Fibroblast of lung (primary cell): ENCODE data around the gene IL21R. TPM values are rescaled to one million over a fixed set of nuclear protein-coding genes. Genes with fewer than 3 reads are reported as not detected.

Experiments used
- DNase-seq, 2 donors: peaks; one replicate each; pipeline versions ENCODE4 v3.0.0 to v3.0.0-alpha.2; 2010; ENCODE audit warnings: low read depth in 2 of 2
- H2AFZ ChIP-seq: 2 replicates; pipeline ENCODE4 v1.5.1; 2012; ENCODE audit warnings: low read length, control low read depth, inconsistent platforms
- H3K27ac ChIP-seq: 2 replicates; pipeline ENCODE4 v1.5.1; 2011; ENCODE audit warnings: low read length, control low read depth; ENCODE audit not compliant: insufficient read depth
- H3K27me3 ChIP-seq: 2 replicates; pipeline ENCODE4 v1.5.1; 2011; ENCODE audit warnings: mild to moderate bottlenecking, low read length; ENCODE audit not compliant: control insufficient read depth, insufficient read depth
- H3K36me3 ChIP-seq: 2 replicates; pipeline ENCODE4 v1.5.1; 2011; ENCODE audit warnings: low read length; ENCODE audit not compliant: control insufficient read depth, insufficient read depth
- H3K4me1 ChIP-seq: 2 replicates; pipeline ENCODE4 v1.5.1; 2011; ENCODE audit warnings: low read length; ENCODE audit not compliant: control insufficient read depth, insufficient read depth; ENCODE audit errors: extremely low read depth
- H3K4me2 ChIP-seq: 2 replicates; pipeline ENCODE4 v1.5.1; 2011; ENCODE audit warnings: low read length, control low read depth; ENCODE audit not compliant: insufficient read depth; ENCODE audit errors: extremely low read depth
- H3K4me3 ChIP-seq, 4 experiments: fragments of 200-600 bp in 1 of 4; sonication (generic) in 1 of 4; replicated peaks in 1 of 4; 2 replicates each; pipeline ENCODE4 v1.5.1; 2011 to 2016; ENCODE audit warnings: low read length in 4 of 4, low read depth in 3 of 4, mild to moderate bottlenecking in 3 of 4, control low read depth in 2 of 4, inconsistent platforms in 1 of 4, mixed read lengths in 1 of 4; ENCODE audit not compliant: insufficient read depth in 1 of 4; ENCODE audit errors: control extremely low read depth in 1 of 4
- H3K79me2 ChIP-seq: 2 replicates; pipeline ENCODE4 v1.5.1; 2012; ENCODE audit warnings: mild to moderate bottlenecking, low read length, inconsistent platforms; ENCODE audit not compliant: control insufficient read depth, insufficient read depth
- H3K9ac ChIP-seq: 2 replicates; pipeline ENCODE4 v1.5.1; 2011; ENCODE audit warnings: mild to moderate bottlenecking, low read length, control low read depth; ENCODE audit not compliant: insufficient read depth
- H3K9me3 ChIP-seq: 2 replicates; pipeline ENCODE4 v1.5.1; 2012; ENCODE audit warnings: low read depth, low read length; ENCODE audit not compliant: control insufficient read depth, insufficient read depth
- H4K20me1 ChIP-seq: 2 replicates; pipeline ENCODE4 v1.5.1; 2011; ENCODE audit warnings: low read length; ENCODE audit not compliant: control insufficient read depth, insufficient read depth; ENCODE audit errors: extremely low read depth
- EZH2 ChIP-seq: IDR thresholded peaks from 2 replicates; pipeline ENCODE4 v1.5.1; 2012; ENCODE audit warnings: low read length, control low read depth, mild to moderate bottlenecking; ENCODE audit errors: missing control alignments
- polyA plus RNA-seq, 2 donors: library from polyadenylated mRNA; depleted of rRNA in 1 of 2; stranded (reverse) in 1 of 2; unstranded in 1 of 2; fragments of >200 nt; gene quantifications; 2 replicates each; pipeline ENCODE4 v1.2.1, GENCODE V29; 2011 to 2012; ENCODE audit warnings: missing spikeins in 1 of 2
- total RNA-seq: library from RNA; depleted of rRNA; stranded (reverse); fragments of >200 nt; gene quantifications from 2 replicates; pipeline ENCODE4 v1.2.1, GENCODE V29; 2014
- TF ChIP-seq, protein P1 (sequence below), 2 donors: IDR thresholded peaks in 1 of 2; conservative IDR thresholded peaks in 1 of 2; 1 replicate in 1 of 2; 2 replicates in 1 of 2; pipeline ENCODE4 v1.5.1; 2011 to 2012; ENCODE audit warnings: low read length in 2 of 2, control low read depth in 1 of 2, inconsistent platforms in 1 of 2, low read depth in 1 of 2, mild to moderate bottlenecking in 1 of 2

Gene IL21R
- total and polyA plus RNA-seq, 2 donors (not counting 1 experiment from before 2014, with no cell fraction given), result 0.95 to 7.4 TPM

DNA sequence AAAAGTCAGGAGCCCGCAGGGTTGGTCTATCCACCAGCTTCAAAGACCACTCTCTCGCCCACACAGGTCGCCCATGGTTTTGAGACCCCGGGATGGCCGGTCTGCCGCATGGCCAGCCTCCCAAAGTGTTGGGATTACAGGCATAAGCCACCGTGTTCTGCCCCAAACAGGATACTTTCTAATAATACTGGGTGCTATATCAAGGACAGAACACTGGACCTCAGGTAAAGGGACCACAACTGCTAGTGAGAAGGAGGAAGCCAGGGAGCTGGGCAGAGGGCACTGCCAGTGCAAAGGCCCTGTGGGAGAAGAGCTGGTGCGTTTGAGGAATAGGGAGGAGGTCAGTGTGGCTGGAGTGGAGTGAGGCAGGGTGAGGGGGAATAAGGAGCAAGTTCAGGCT is 34.1 kb downstream of the IL21R start:
- no peak overlapping the region for H3K4me2 ChIP-seq
- TF ChIP-seq, protein P1, sequence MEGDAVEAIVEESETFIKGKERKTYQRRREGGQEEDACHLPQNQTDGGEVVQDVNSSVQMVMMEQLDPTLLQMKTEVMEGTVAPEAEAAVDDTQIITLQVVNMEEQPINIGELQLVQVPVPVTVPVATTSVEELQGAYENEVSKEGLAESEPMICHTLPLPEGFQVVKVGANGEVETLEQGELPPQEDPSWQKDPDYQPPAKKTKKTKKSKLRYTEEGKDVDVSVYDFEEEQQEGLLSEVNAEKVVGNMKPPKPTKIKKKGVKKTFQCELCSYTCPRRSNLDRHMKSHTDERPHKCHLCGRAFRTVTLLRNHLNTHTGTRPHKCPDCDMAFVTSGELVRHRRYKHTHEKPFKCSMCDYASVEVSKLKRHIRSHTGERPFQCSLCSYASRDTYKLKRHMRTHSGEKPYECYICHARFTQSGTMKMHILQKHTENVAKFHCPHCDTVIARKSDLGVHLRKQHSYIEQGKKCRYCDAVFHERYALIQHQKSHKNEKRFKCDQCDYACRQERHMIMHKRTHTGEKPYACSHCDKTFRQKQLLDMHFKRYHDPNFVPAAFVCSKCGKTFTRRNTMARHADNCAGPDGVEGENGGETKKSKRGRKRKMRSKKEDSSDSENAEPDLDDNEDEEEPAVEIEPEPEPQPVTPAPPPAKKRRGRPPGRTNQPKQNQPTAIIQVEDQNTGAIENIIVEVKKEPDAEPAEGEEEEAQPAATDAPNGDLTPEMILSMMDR (conservative IDR thresholded peaks at IDR 0.05 in 1 of 2, IDR thresholded peaks at IDR 0.05 in 1 of 2; ENCODE audit: low read depth in 1 of 2, low read length in 2 of 2), result no peak
- TF ChIP-seq EZH2, result no peak
- no peak overlapping the region for H3K9ac ChIP-seq
- H3K4me3 ChIP-seq, result no peak overlapping the region
- no peak for DNase-seq
- no peak overlapping the region for H2AFZ ChIP-seq
- H4K20me1 ChIP-seq, result no peaks in the 10 kb centered on the region
- H3K4me1 ChIP-seq, result peaks cover 3% of the 10 kb centered on the region
- H3K27ac ChIP-seq, result no peak overlapping the region
- no peaks in the 10 kb centered on the region for H3K9me3 ChIP-seq
- H3K27me3 ChIP-seq, result no peaks in the 10 kb centered on the region
- no peaks in the 10 kb centered on the region for H3K79me2 ChIP-seq
- no peaks in the 10 kb centered on the region for H3K36me3 ChIP-seq

DNA sequence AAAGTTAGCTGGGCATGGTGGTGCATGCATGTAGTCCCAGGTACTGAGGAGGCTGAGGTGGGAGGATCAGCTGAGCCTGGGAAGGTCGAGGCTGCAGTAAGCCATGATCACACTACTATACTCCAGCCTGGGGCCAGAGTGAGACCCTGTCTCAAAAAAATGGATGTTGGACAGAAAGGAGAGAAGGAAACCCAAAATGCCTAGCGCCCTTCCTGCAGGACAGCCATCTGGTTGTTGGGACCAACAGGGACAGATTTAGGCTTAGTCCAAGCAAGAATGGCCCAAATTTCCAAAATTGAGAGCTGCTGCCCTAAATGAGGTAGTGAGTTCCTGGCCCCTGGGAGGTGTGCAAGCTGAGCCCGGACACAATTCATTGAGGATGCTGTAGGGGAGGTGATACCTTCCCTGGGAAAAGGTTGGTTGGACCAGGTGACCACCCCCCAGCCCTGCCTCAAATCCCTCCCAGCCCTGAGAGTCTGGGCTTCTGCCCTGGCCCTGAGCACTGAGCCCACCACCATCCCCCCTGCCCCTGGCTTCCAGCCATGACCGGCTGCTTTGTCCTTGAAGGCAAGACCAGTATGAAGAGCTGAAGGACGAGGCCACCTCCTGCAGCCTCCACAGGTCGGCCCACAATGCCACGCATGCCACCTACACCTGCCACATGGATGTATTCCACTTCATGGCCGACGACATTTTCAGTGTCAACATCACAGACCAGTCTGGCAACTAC is 35.1 kb downstream of the IL21R start:
- H3K4me3 ChIP-seq, result no peak overlapping the region
- no peak overlapping the region for H2AFZ ChIP-seq
- no peak overlapping the region for H3K9ac ChIP-seq
- peaks cover 3% of the 10 kb centered on the region for H3K4me1 ChIP-seq
- no peak for DNase-seq
- H3K36me3 ChIP-seq, result no peaks in the 10 kb centered on the region
- H3K4me2 ChIP-seq, result no peak overlapping the region
- H3K9me3 ChIP-seq, result no peaks in the 10 kb centered on the region
- no peak overlapping the region for H3K27ac ChIP-seq
- no peak for TF ChIP-seq EZH2
- TF ChIP-seq, protein P1 (conservative IDR thresholded peaks at IDR 0.05 in 1 of 2, IDR thresholded peaks at IDR 0.05 in 1 of 2; ENCODE audit: low read depth in 1 of 2, low read length in 2 of 2), result no peak
- H4K20me1 ChIP-seq, result no peaks in the 10 kb centered on the region
- no peaks in the 10 kb centered on the region for H3K79me2 ChIP-seq
- no peaks in the 10 kb centered on the region for H3K27me3 ChIP-seq

DNA sequence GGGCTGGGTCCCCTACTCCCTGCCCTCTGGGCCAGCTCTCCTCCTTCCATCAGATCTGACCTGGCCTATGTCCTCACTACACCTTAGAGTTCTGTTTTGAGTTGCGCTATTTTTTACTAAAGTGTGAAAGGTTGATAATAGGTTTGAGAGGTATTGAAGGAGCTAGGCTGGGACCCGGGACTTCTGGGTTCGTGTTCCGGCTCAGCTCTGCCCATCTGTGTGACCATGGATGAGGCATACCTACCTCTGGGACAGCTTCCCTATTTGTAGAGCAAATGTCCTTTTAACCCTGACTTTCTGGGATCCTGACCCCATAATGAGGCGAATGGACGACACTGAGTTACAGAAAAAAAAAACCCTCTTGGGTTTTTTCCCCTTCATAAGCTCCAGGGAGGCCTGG is 36.0 kb downstream of the IL21R start:
- no peak overlapping the region for H3K4me2 ChIP-seq
- no peak overlapping the region for H3K4me3 ChIP-seq
- no peak for DNase-seq
- no peaks in the 10 kb centered on the region for H3K36me3 ChIP-seq
- TF ChIP-seq EZH2, result no peak
- TF ChIP-seq, protein P1 (conservative IDR thresholded peaks at IDR 0.05 in 1 of 2, IDR thresholded peaks at IDR 0.05 in 1 of 2; ENCODE audit: low read depth in 1 of 2, low read length in 2 of 2), result no peak
- H3K9ac ChIP-seq, result no peak overlapping the region
- H2AFZ ChIP-seq, result no peak overlapping the region
- H3K79me2 ChIP-seq, result no peaks in the 10 kb centered on the region
- no peak overlapping the region for H3K27ac ChIP-seq
- H4K20me1 ChIP-seq, result no peaks in the 10 kb centered on the region
- no peaks in the 10 kb centered on the region for H3K4me1 ChIP-seq
- no peaks in the 10 kb centered on the region for H3K27me3 ChIP-seq
- H3K9me3 ChIP-seq, result no peaks in the 10 kb centered on the region
